NK-92 (cell line): ENCODE results near the gene MTR.
"Not testable (repeated sequence)": the region's sequence is repeated elsewhere in the genome, so short reads cannot be mapped to it uniquely, and the experiment has no call there.

Experiments used
- DNase-seq: peaks from one replicate; lab custom pipeline; 2025; ENCODE audit not compliant: unreplicated experiment; lab: John Stamatoyannopoulos, UW

The MTR gene

DNA sequence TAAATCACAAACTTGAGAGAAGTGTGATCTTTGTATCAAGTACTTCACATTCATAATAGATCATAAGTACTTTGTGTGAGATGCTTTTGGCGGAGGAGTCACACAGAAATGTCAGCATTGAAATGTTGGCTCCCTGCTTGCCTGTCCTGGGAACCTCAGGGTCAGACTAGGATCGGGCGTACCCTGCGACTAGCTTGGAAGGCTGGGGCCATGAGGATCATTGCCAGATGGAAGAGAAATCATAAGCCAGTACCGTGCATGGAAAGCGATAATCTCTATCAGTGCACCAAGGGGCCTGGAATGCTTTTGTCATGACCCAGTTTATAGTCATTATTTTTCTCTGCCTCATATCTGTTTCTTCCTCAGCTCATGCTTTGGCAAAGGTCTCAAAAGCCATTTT lies 35.5 kb downstream of the MTR start:
- DNase-seq = no peak

DNA sequence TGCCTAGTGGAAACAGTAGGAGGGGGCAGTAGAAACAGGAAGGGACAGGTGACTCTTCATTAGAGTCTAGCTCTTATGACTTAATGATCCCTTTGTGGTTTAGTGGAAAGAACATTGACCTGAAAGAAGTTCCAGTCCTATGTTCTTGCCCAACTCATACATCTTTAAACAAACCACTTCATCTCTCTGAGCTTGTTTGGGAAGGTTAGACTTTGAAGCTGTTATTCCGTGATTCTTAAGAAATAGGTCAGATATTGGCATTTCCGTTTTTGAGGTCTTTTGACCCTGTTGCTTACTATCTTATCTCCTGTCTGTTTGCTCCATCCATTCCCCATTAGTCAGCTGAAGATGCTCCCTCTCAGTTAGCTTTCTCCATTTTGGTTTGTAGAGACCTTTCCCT lies 38.5 kb downstream of the MTR start:
- DNase-seq = no peak

DNA sequence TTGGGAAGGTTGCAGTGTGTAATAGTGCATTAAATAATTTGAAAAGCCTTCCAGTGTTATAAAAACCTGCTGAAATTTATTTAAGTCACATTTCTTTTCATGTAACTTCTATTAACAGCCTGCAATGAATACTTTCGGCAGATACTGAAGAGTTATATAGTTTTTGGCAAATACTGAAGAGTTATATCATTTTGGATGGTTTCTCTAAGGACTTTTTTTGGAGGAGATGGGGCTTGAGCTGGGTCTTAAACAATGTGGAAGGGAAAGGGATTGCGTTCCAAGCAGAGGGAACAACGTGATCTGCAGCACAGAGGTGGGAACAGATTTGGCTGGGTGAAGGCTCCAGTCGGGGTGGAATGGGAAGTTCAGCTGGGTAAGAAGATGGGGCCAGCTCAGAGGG lies 39.8 kb downstream of the MTR start:
- no peak for DNase-seq

DNA sequence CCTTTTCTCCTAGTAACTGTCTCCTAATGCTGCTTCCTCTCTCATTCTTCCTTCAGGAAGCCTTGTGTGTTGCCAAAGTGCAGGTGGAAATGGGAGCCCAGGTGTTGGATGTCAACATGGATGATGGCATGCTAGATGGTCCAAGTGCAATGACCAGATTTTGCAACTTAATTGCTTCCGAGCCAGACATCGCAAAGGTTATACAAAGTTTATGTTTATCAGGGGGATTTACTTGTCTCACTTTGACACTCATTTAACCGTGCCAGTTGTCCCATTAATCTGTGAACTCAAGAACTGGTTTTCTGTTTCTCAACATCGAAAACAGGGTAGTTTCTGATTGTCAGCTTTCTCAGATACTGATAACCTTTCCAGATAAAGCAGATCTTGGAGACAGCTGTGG lies 40.4 kb downstream of the MTR start:
- DNase-seq = no peak

DNA sequence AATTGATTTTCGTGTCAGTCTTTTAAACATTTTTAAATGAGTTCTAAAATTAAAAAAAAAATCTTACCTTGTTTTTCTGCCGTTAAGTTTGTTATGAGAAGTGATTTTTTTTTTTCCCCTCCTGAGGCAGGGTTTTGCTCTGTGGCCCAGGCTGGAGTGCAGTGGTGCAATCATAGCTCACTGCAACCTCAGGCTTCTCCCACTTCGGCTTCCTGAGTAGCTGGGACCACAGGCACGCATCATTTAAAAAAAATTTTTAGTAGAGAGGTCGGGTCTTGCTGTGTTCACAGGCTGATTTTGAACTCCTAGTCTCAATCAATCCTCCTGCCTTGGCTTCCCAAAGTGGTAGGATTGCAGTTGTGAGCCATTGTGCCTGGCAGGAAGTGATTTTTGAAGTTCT lies 41.1 kb downstream of the MTR start:
- DNase-seq = no peak

DNA sequence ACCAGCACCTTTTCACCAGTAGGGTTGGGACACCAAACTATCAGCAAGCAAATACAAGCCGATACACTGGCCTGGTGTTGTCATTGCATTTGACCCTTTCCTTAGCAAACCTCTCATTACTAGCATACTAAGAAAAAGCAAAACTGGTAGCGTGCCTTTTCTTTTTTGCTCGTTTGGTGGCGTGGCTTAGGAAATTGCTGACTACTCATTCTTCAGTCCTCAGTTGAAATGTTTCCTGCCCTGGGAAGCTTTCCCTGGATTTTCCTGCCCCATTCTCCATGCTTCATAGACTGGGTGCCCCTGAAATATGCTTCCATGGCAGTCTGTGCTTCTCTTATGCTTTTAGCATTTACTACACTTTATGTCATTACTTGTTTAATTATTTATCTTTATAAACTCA lies 42.0 kb downstream of the MTR start:
- no peak for DNase-seq

DNA sequence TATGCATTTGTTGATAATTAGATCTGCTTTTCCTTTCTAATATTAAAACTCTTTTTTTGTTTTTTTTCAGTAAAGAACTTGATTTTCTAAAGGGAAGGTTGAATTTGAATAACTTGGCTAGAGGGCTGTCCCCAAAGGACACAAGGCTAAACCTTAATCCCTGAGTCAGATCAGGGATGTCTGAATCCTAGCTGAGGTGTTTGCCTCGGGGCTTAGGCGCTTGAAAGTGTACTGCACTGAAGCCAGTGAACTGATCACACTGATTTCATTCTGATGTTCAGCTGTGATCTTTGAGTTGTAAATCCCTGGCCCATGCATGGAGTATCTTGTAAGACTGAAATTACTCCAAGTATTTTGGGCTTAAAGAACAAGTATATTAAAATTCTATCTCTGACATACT lies 42.8 kb downstream of the MTR start:
- no peak for DNase-seq

DNA sequence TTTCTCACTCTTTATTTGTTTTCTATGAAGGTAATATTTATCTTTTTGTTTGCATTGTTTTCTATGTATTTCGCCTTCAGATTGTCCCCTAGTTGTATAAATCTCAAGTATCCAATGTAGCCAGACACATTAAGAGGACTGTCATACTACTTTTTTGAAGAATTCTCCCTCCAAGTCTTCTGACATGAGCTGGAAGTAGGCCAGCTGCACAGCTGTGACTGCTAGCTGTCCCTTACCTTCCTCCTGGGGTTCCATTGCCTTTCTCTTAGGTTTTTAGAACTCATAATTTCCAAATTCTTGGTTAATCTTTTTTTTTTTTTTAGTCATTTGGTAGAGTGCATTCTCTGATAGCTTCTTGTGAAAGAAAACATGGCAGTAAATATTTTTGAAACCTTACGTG lies 46.2 kb downstream of the MTR start:
- DNase-seq = no peak

DNA sequence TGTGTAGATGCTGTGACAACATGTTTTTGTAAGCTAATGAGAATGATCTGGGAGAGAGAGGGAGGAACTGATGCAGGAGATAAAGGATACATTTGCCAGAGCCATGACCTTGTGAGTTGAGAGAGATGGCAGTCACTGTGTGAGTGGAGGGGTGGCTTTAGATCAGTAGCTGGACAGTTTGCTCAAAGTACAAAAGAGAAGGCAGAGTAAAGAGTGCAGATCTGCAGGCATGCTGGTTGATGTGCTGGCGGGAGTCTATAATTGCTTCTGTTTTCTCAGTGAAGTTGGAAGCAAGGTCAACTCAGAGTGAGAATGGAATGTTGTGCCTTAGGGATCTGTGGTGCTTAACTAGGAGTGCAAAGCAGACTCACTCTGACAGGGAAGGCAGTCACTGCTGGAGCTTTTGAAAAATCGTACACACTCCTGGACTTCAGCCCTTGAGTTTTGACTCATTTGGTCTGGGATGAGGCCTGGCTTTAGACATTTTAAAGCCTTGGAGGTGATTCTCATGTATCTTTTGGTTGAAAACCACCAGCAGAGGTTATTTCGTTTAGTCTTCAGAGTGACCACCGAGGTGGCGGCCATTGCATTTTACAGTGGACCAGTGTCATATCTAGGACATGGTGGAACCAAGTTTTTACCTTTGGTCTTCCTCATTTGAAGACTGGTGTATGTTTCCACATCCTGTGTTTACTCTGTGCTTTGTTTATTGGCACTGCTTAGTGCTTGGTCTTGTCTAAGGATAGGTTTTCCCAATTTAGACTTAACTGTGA lies 49.6 kb downstream of the MTR start:
- DNase-seq = no peak

DNA sequence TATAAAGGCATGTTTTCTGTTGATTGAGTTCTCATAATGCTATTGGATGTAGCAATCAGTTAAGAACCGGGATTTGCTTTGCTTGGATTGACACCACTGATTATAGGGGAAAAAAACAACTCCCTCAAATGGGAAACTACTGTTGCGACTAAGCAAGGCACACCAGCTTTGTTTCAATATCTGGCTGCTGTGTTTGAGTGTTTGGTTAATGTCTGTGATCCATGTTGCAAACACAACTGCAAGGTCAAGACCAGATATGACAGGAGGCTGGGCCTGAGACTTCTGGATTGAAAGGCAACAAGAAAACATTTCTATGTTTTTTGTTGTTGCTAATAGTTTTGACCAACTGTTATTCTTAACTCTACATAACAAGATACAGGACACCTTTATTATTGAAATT lies 50.7 kb downstream of the MTR start:
- DNase-seq = no peak

DNA sequence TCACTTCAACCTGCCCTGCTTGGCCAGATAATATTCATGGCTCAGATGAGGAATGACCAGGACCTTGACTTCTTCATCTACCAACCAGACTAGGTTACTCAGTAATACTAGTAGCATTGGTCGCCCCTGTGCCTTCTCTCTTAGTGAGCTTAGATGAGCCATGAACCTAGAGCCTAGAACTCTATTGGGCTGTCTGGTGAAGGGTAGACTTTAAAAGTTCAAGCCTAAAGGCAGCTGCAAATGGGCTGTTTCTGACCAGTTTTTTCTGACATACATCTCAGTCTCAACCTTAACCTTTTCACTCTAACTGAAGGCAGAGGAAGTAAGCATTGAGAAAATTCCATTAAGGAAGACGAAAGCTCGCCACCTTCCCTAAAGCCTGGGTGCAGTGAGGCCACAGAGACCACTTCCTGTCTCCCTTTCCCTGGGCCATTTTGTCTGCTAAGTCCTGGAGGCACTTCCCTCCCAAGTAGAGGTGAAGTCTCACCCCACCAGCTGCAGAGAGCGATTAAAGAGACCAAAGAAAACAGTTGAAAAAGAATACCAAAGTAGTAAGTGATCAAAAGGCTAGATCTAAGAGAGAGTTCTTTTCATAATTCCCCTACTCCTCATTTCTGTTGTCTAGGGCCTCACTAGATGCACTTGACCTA lies 53.3 kb downstream of the MTR start:
- no peak for DNase-seq

DNA sequence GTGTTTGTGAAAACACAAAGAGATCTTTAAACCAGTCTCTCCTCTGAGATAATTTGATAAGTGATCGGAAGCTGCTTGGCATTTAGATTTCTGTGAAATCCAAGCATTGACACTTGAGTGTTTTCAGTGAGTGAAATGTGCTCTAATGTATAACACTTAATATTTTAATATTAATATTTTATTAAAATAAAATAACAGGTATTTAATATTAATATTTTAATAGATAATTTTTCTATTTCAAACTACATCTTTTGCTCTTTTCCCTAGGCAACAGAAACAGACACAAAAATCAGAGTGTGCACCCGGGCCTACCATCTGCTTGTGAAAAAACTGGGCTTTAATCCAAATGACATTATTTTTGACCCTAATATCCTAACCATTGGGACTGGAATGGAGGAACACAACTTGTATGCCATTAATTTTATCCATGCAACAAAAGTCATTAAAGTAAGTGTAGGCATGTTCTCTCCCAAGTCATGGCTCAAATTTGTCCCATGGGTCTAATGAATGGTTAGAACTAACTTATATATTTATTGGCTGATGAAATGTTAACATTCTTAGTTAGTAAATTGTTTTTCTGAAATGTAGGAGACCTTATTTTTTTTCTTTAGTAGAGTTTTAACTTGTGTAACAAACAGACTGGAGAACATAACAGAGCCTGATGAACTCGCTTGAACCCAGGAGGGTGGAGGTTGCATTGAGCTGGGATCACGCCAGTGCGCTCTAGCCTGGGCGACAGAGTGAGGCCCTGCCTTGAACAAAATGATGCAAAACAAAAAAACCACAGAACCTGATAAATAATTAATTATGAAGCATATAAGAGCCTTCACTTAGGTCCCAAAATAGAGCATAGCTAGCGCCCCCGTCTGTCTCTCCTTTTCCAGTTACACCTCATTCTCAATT lies 55.2 kb downstream of the MTR start:
- no peak for DNase-seq

DNA sequence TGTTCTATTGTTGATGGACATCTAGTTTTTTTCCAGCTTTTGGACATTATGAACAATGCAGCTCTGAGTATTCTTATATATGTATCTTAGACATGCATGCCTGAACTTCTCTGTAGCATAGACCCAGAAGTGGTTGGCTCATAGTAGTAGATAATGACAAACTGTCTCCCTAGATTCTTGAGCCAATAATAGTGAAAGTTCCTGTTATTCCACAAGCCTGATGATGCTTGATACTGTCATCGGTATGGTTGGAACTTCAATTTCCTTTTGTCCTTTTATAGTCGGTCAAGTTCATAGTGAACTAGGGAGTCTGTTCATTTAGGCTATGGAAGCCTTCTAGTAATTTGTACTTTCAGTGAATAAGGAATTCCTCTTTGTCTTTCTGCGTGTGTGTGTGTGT lies 56.8 kb downstream of the MTR start:
- DNase-seq = no peak

DNA sequence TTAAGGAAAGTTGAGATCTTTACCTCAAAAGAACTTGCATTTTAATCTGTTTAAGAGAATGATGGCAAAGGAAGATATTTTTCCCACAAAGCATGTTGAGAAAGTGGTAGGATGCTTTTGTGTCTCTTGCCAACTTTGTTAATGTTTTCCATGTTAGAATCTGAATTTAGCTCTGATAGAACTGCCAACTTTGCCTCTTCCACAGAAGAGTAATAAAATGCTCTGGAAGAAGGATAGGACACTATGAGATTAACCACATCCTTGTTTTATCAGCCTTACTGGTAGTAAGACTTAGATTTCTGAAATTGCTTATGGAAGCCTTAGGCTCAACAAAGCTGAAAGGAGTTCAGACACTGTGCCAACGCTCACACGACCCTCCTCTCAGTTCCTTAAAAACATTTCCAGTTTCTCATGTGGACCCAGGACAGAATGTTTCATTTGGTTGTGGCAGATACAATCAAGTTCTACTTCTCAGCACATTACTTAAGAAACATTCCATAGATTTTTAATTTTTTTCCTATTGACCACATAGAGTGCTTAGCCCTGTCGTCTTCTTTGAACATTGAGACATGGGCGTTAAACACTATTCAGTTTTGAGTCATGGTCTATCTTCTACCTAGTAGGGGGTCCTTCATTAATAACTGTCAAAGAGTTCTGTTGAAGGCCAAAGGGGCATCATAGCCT lies 59.0 kb downstream of the MTR start:
- no peak for DNase-seq

DNA sequence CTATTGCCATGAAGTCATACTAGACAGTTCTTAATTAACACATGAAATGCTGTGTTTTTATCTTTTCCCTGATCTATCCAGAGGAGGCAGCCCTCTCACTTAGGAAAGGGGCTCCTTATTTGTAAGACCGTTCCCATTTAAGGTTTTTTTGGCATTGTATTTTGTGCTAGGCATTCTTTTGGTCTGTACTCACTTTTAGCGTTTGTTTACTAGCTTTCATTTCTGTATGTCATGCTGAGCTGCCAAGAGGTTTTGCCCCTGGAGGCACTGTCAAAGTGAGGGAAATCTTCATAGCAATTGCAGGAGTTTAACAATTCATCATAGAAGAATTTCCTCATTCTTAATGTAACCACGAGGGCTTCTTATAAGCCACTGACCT lies 59.5 kb downstream of the MTR start:
- DNase-seq = no peak

DNA sequence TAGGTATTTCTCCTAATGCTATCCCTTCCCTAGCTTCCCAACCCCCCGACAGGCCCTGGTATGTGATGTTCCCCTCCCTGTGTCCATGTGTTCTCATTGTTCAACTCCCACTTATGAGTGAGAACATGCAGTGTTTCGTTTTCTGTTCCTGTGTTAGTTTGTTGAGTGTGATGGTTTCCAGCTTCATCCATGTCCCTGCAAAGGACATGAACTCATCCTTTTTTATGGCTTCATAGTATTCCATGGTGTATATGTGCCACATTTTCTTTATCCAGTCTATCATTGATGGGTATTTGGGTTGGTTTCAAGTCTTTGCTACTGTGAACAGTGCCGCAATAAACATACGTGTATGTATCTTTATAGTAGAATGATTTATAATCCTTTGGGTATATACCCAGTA lies 61.6 kb downstream of the MTR start:
- DNase-seq = not testable (repeated sequence)

DNA sequence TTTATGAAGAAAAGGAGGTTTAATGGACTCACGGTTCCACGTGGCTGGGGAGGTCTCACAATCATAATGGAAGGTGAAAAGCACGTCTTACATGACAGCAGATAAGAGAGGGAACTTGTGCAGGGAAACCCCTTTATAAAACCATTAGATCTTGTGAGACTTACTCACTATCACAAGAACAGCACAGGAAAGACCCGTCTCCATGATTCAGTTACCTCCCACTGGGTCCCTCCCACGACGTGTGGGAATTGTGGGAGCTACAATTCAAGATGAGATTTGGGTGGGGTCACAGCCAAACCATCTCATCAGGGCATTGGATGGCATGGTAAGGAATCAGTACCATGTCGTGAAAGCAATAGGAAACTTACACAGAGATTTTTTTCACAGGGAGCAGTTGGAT lies 63.1 kb downstream of the MTR start:
- no peak for DNase-seq

DNA sequence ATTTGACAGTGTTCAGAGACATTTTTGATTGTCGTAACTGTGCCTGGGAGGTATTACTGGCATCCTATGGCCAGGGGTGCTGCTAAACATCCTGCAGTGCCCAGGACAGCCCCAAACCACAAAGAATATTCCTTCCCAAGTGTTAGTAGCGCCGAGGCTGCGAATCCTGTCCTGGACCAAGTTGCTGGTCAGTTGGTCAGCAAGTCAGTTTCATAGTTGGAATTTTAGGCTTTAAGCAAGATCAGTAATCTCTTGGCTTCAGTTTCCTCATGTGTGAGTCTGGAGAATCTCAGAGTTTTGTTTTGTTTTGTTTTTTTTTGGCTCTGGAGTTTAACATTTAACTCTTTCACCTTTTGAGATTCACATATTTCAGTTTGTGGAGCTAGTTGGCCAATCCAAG lies 65.0 kb downstream of the MTR start:
- no peak for DNase-seq

DNA sequence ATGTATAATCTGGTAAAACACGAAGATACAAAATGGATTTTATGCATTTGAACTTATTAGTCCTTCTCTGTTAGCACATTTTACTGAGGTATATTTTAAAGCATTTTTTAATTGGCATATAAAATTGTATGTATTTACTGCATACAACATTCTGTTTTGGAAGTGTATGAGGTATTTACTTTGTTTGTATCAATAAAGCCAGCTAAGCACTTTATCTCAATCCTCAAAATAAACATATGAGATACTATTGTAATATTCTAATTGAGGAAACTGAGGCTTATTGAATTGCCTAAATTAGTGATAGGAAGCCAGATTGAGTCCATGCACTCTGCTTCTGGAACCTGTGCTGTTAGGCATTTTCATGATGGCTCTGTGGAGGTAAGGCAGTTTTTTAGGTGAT lies 65.6 kb downstream of the MTR start:
- DNase-seq = no peak

DNA sequence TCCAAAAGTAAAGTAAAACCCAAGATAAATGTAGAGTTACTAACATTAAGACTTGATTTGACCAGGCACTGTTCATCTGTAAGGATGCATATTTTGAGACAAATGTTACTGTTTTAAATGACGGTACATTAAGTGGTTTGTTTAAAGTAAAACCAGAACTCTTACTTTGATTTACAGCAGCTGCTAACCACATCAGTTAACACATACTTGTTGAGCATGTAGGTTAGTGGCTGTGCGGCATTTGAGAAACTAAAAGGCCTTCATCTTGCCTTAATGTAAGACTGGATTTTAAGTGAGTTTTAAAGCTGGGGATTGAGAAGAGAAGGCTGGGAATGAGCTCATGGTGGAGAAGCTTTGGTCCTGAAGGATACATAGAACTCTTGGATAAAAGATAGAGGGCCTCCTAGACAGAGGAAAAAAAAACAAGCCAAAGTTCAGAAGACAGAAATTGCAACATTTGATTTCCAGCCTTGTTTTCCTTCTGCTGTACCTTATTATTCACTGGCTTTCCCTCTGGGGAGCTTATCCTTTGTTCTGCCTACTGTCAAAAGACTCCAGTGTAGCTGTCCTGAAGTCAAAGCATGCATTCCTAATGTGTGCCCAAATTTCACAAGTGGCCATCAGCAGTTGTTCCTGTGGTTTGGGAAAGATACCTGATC lies 66.6 kb downstream of the MTR start:
- DNase-seq = no peak

DNA sequence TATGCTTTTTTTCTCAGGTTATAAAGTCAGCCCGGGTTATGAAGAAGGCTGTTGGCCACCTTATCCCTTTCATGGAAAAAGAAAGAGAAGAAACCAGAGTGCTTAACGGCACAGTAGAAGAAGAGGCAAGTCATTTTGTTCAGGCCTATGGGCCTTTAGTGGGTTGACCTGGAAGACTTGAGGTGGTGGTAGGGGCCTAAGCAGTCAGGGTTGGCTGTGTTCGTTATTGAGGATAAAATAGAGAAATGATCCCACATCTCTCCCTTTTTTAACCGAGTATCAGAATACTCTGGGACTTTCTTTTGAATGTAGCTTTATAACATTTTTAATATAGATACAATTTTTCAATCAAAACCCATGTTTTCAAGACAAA lies 67.1 kb downstream of the MTR start:
- DNase-seq = no peak
